Measurements from ENCODE around the gene ALKBH3.

Gene ALKBH3

GRCh38 chr11:43967661-43968060, 87.0 kb downstream of the ALKBH3 start:
- no peak for TF ChIP-seq YY1 (IDR thresholded peaks at IDR 0.05; ENCODE audit: insufficient read depth, insufficient read length)
- TF ChIP-seq ZNF274 (IDR thresholded peaks at IDR 0.05; ENCODE audit: low read depth, low read length) = no peak
- TF ChIP-seq SUZ12 (IDR thresholded peaks at IDR 0.05; ENCODE audit: extremely low read depth, insufficient read depth, insufficient read length) = no peak
- DNase-seq (ENCODE audit: low read depth, low spot score) = no peak
- Histone ChIP-seq H3K4me3 (ENCODE audit: insufficient read length, low read depth) (no peak overlapping the region), H3K9me3 (ENCODE audit: insufficient read depth, low read length) (peaks cover 12% of the 10 kb centered on the region; the same call in 1 of the 2 replicates), H3K4me1 (ENCODE audit: insufficient read depth, insufficient read length) (no peaks in the 10 kb centered on the region), H3K27me3 (ENCODE audit: insufficient read depth, insufficient read length) (no peaks in the 10 kb centered on the region), H3K36me3 (ENCODE audit: insufficient read depth, insufficient read length, low read length) (no peaks in the 10 kb centered on the region), H3K9ac (ENCODE audit: insufficient read length, low read depth) (no peak overlapping the region)

DNA sequence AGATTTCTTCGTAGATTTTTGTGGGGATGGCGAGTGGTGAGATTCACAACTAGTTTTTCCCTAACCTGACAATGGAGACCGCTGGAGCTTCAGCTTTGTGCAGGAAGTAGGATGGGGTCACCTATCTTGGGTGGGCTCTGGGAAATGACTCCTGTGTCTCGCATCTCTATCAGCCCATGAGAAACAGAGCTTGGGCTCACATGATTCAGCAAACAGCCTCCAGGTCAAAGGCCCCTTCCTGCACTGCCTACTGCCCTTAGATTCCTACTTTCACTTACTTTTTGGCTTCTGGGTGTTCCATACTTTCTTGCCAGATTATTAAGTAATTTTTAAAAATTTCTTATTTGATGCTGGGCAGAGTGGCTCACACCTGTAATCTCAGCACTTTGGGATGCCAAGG, 88.1 kb downstream of the ALKBH3 start:
- Histone ChIP-seq H3K9ac (ENCODE audit: insufficient read length, low read depth) (no peak overlapping the region), H3K36me3 (ENCODE audit: insufficient read depth, insufficient read length, low read length) (no peaks in the 10 kb centered on the region), H3K27me3 (ENCODE audit: insufficient read depth, insufficient read length) (no peaks in the 10 kb centered on the region), H3K9me3 (ENCODE audit: insufficient read depth, low read length) (peaks cover 12% of the 10 kb centered on the region; the same call in 1 of the 2 replicates), H3K4me1 (ENCODE audit: insufficient read depth, insufficient read length) (no peaks in the 10 kb centered on the region), H3K4me3 (ENCODE audit: insufficient read length, low read depth) (no peak overlapping the region)
- no peak for TF ChIP-seq YY1 (IDR thresholded peaks at IDR 0.05; ENCODE audit: insufficient read depth, insufficient read length)
- no peak for TF ChIP-seq SUZ12 (IDR thresholded peaks at IDR 0.05; ENCODE audit: extremely low read depth, insufficient read depth, insufficient read length)
- TF ChIP-seq ZNF274 (IDR thresholded peaks at IDR 0.05; ENCODE audit: low read depth, low read length) = no peak
- DNase-seq (ENCODE audit: low read depth, low spot score) = no peak

- no peak overlapping the region for H3K9ac ChIP-seq (ENCODE audit: insufficient read length, low read depth)
- no peak overlapping the region for H3K4me3 ChIP-seq (ENCODE audit: insufficient read length, low read depth)
- H3K36me3 ChIP-seq (ENCODE audit: insufficient read depth, insufficient read length, low read length) = no peaks in the 10 kb centered on the region
- H3K9me3 ChIP-seq (ENCODE audit: insufficient read depth, low read length) = peaks cover 12% of the 10 kb centered on the region; the same call in 1 of the 2 replicates
- TF ChIP-seq SUZ12 (IDR thresholded peaks at IDR 0.05; ENCODE audit: extremely low read depth, insufficient read depth, insufficient read length) = no peak
- no peak for TF ChIP-seq YY1 (IDR thresholded peaks at IDR 0.05; ENCODE audit: insufficient read depth, insufficient read length)
- TF ChIP-seq ZNF274 (IDR thresholded peaks at IDR 0.05; ENCODE audit: low read depth, low read length) = no peak
- DNase-seq (ENCODE audit: low read depth, low spot score) = no peak
- no peaks in the 10 kb centered on the region for H3K4me1 ChIP-seq (ENCODE audit: insufficient read depth, insufficient read length)
- H3K27me3 ChIP-seq (ENCODE audit: insufficient read depth, insufficient read length) = no peaks in the 10 kb centered on the region
Observed at GRCh38 chr11:43969543-43969942, 88.9 kb downstream of the ALKBH3 start.

Data from NT2/D1 (cell line).